Kidney (tissue), 14 donors: ENCODE measurements around the gene GNA15. TPM values are rescaled to one million over a fixed set of nuclear protein-coding genes. Genes with fewer than 3 reads are reported as not detected.

Experiments
- DNase-seq, 5 donors: peaks; one replicate each; pipeline ENCODE4 v3.0.0-alpha.2; 2013 to 2020
- FAIRE-seq: peaks from 2 replicates; lab custom pipeline; 2012; peaks lifted over from hg19 to GRCh38; lab: Jason Lieb, UNC
- H3K27ac ChIP-seq, 2 donors: one replicate each; pipeline ENCODE4 v1.7.0; 2013; ENCODE audit warnings: low read depth in 2 of 2, low read length in 2 of 2, inconsistent platforms in 1 of 2
- H3K27me3 ChIP-seq: one replicate; pipeline ENCODE4 v1.7.1; 2013; ENCODE audit warnings: low read length, inconsistent platforms; ENCODE audit not compliant: control insufficient read depth, insufficient read depth
- H3K36me3 ChIP-seq, 3 donors: one replicate each; pipeline versions ENCODE4 v1.7.0 to v1.7.1; 2013; ENCODE audit warnings: low read length in 3 of 3, control low read depth in 1 of 3, inconsistent platforms in 1 of 3; ENCODE audit not compliant: insufficient read depth in 3 of 3, control insufficient read depth in 2 of 3
- H3K4me1 ChIP-seq, 3 donors: one replicate each; pipeline versions ENCODE4 v1.7.0 to v1.7.1; 2013; ENCODE audit warnings: low read length in 3 of 3, inconsistent platforms in 1 of 3, low read depth in 1 of 3; ENCODE audit not compliant: control insufficient read depth in 2 of 3, insufficient read depth in 2 of 3
- H3K4me3 ChIP-seq, 3 donors: one replicate each; pipeline versions ENCODE4 v1.7.0 to v1.8.1; 2013; ENCODE audit warnings: low read length in 3 of 3, control low read depth in 1 of 3, inconsistent platforms in 1 of 3
- H3K9ac ChIP-seq, 3 donors: one replicate each; pipeline versions ENCODE4 v1.7.0 to v1.7.1; 2013; ENCODE audit warnings: low read length in 3 of 3, control low read depth in 1 of 3, inconsistent platforms in 1 of 3
- H3K9me3 ChIP-seq, 3 donors: one replicate each; pipeline versions ENCODE4 v1.7.0 to v1.7.1; 2013; ENCODE audit warnings: low read length in 3 of 3, control low read depth in 1 of 3, inconsistent platforms in 1 of 3; ENCODE audit not compliant: control insufficient read depth in 2 of 3, insufficient read depth in 1 of 3
- intact Hi-C: fragments of 100-400 bp; cut with DNase I; formaldehyde crosslinking; loops from one replicate; pipeline ENCODE4 v1.11.1; 2022
- polyA plus RNA-seq: library from polyadenylated mRNA; stranded (reverse); fragments of 350-450 nt; fragmentation: Illumina TruSeq; extraction: RNeasy Lipid Tissue Mini Kit (QIAGEN cat#74804); gene quantifications from one replicate; pipeline ENCODE4 v1.2.3, GENCODE V29; 2014; ENCODE audit warnings: low read depth, low replicate concordance; ENCODE audit not compliant: insufficient read depth
- total RNA-seq: library from RNA; stranded (reverse); fragmentation: NEBNext Ultra II Directional; extraction: Animal tissue kit (Norgen Biotek cat#: 25700); gene quantifications from one replicate; pipeline ENCODE4 v1.2.1, GENCODE V29; 2021
- TF ChIP-seq, protein P1 (sequence below): IDR thresholded peaks from 3 replicates; pipeline ENCODE4 v1.5.1; 2012; ENCODE audit warnings: mild to moderate bottlenecking, moderate library complexity, borderline replicate concordance; ENCODE audit not compliant: insufficient read depth; ENCODE audit errors: extremely low read depth
- donor health status: control.
- donor health status: control.
- donor health status: control.
- donor health status: control.
- donor health status: control.
- donor health status: DM: yes; HTN: yes; CAD: no.
- donor health status: Normal renal cell carcinoma (clear cell type).

Gene GNA15
- total and polyA plus RNA-seq, 2 donors from 2014 or later = 1.7 to 8.7 TPM

DNA sequence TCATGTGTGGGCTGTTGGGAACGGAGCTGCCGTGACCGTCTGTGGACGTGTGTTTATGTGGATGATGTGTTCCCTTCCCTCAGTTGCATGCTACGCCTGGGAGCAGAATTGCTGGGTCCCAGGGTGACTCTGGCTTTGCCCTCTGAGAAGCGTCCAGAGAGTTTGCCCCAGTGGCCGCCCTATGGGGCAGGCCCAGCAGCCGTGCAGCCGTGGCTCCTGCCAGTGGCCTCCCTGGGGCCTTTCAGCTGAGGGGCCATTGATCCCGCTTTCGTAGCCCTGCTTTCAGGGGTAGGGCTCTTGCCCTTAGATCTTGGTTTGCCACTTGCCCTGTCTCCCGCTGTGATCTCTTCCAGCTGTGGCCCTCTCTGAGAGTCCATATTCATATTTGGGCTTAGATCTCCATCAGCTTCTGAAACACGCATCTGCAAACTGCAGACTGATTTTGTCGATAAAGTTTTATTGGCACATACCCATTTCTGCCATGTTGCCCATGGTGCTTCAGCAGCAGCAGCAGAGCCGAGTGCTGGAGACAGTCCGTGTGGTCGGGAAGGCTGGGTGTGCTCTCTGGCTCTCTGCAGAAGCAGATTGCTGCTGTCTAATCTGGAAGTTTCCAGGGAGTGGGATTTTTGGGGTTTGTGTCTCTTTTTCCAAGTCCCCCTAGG is 24.1 kb upstream of the GNA15 start:
- Histone ChIP-seq H3K9me3 (no peaks in the 10 kb centered on the region), H3K27ac (no peak overlapping the region), H3K27me3 (no peaks in the 10 kb centered on the region), H3K9ac (no peak overlapping the region), H3K4me1 (peaks cover 0 to 17% (median 13%) of the 10 kb centered on the region in 3 donors), H3K4me3 (no peak overlapping the region), H3K36me3 (peaks cover 0 to 4% (median 3%) of the 10 kb centered on the region in 3 donors)
- TF ChIP-seq, protein P1, sequence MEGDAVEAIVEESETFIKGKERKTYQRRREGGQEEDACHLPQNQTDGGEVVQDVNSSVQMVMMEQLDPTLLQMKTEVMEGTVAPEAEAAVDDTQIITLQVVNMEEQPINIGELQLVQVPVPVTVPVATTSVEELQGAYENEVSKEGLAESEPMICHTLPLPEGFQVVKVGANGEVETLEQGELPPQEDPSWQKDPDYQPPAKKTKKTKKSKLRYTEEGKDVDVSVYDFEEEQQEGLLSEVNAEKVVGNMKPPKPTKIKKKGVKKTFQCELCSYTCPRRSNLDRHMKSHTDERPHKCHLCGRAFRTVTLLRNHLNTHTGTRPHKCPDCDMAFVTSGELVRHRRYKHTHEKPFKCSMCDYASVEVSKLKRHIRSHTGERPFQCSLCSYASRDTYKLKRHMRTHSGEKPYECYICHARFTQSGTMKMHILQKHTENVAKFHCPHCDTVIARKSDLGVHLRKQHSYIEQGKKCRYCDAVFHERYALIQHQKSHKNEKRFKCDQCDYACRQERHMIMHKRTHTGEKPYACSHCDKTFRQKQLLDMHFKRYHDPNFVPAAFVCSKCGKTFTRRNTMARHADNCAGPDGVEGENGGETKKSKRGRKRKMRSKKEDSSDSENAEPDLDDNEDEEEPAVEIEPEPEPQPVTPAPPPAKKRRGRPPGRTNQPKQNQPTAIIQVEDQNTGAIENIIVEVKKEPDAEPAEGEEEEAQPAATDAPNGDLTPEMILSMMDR = no peak
- intact Hi-C loops = no loop called here
- DNase-seq (no peak), FAIRE-seq (no peak)

DNA sequence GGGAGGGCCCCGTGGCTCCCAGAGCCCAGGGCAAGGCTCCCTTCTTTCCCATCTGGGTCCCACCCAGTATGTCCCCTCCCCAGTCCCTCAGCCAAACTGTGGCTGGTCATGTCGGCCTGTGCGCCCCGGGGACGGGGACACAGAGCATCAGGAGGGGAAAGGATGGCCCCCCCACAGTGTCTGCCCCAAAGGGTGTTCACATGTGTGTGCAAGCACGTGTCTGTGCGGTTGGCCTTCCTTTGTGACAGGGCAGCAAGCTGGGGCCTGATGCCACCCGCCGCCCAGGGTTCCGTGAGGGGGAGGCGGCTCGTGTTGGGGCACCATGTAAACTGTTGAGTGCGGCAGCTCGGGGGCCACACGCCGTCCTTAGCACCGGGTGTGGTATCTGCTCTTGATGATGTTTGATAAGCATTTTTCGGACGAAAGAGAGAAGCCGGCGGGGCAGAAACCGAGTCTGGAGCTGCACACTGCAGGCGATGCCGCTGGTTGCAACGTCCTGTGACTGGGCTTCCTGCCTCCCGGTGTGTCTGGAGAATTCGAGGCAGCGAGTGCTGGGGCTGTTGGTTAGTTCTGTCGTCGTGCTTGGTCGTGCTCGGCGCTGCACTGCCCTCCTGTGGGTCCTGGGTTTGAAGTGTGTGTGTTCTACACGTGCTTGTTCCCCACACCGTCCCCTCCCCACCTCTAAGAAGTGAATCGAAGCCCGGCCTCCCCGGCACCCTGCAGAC is 23.3 kb upstream of the GNA15 start:
- no peak overlapping the region for H3K27ac ChIP-seq
- peaks cover 0 to 12% (median 10%) of the 10 kb centered on the region in 3 donors for H3K4me1 ChIP-seq
- H3K9ac ChIP-seq = no peak overlapping the region
- no peak overlapping the region for H3K4me3 ChIP-seq
- H3K36me3 ChIP-seq = peaks cover 0 to 4% (median 3%) of the 10 kb centered on the region in 3 donors
- intact Hi-C loops = no loop called here
- FAIRE-seq (no peak), DNase-seq (peak in 1 of 5 donors; percentile 62)
- TF ChIP-seq, protein P1 = no peak
- H3K9me3 ChIP-seq = no peaks in the 10 kb centered on the region
- H3K27me3 ChIP-seq = no peaks in the 10 kb centered on the region

DNA sequence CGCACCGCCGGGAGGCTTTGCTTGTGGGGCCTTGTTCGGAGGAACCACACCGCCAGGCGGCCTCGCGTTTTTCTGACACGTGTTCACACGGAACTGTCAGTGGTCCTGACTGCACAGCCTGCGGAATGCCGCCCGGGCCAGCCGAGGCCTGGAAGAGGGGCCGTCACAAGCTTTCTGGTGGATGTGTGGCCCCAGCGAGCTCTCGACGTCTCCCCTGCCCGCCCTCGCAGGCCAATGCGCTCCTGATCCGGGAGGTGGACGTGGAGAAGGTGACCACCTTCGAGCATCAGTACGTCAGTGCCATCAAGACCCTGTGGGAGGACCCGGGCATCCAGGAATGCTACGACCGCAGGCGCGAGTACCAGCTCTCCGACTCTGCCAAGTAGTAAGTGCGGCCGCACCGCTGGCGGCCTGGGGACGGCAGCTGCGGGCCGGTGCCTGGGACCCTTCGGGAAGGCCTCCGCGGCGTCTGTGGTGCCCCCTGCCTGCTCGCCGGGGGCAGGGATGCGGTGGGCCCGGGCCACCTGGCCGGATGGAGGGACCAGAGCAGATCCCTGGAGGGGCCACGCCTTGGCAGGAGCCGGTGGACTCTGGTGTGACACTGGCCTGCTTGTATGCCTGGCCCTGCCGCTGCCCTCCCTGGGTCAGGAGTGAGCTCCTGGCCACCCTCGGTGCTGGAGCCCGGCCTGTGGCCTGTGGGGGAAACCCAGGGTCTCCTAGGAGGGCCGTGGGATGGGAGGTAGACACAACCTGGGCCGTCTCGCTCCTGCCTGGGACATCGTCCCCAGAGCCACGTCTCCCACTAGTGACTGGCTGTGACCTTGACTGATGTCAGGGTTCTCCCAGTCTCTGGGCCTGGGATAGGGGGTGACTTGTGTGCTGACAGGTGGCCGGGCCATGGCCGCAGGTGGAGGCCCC is 22.5 kb upstream of the GNA15 start:
- intact Hi-C loops = no loop called here
- no peak overlapping the region for H3K9ac ChIP-seq
- H3K4me1 ChIP-seq = peaks cover 0 to 6% (median 2%) of the 10 kb centered on the region in 3 donors
- no peak for FAIRE-seq
- no peaks in the 10 kb centered on the region for H3K9me3 ChIP-seq
- no peak overlapping the region for H3K4me3 ChIP-seq
- TF ChIP-seq, protein P1 = no peak
- H3K36me3 ChIP-seq = peaks cover 0 to 7% (median 3%) of the 10 kb centered on the region in 3 donors
- no peak overlapping the region for H3K27ac ChIP-seq
- H3K27me3 ChIP-seq = no peaks in the 10 kb centered on the region
- DNase-seq = peak in 1 of 5 donors; percentile 76
